Karpas-422 (cell line): Measurements from ENCODE around the gene CKS2. TPM values are rescaled to one million over a fixed set of nuclear protein-coding genes. Genes with fewer than 3 reads are reported as not detected.
"Not testable (repeated sequence)": the region's sequence is repeated elsewhere in the genome, so short reads cannot be mapped to it uniquely, and the experiment has no call there.

ENCODE experiments used
- DNase-seq: peaks from one replicate; pipeline ENCODE4 v3.0.0-alpha.2; 2015
- H2AFZ ChIP-seq: fragments of 200-600 bp; sonication (generic); 2 replicates; pipeline ENCODE4 v1.6.1; 2014; ENCODE audit warnings: antibody characterized with exemption, low read length, mixed read lengths
- H3K27ac ChIP-seq: fragments of 200-600 bp; sonication (generic); 2 replicates; pipeline ENCODE4 v1.5.1; 2014; ENCODE audit warnings: mild to moderate bottlenecking, low read length, moderate library complexity
- H3K27me3 ChIP-seq: fragments of 200-600 bp; sonication (generic); 2 replicates; pipeline ENCODE4 v1.6.1; 2014; ENCODE audit warnings: low read length, mixed read lengths
- H3K36me3 ChIP-seq: fragments of 200-600 bp; sonication (generic); 2 replicates; pipeline ENCODE4 v1.6.1; 2014; ENCODE audit warnings: low read length, mixed read lengths; ENCODE audit not compliant: insufficient read depth
- H3K4me1 ChIP-seq: fragments of 200-600 bp; sonication (generic); 2 replicates; pipeline ENCODE4 v1.6.1; 2014; ENCODE audit warnings: mild to moderate bottlenecking, low read length, mixed read lengths
- H3K4me2 ChIP-seq: fragments of 200-600 bp; sonication (generic); 2 replicates; pipeline ENCODE4 v1.6.1; 2014; ENCODE audit warnings: low read length, low read depth, mild to moderate bottlenecking; ENCODE audit not compliant: poor library complexity, severe bottlenecking
- H3K4me3 ChIP-seq: fragments of 200-600 bp; sonication (generic); 2 replicates; pipeline ENCODE4 v1.5.1; 2014; ENCODE audit warnings: mild to moderate bottlenecking, antibody characterized with exemption, low read length, mixed read lengths
- H3K79me2 ChIP-seq: fragments of 200-600 bp; sonication (generic); 2 replicates; pipeline ENCODE4 v1.6.1; 2014; ENCODE audit warnings: mild to moderate bottlenecking, low read length, mixed read lengths
- H3K9ac ChIP-seq: fragments of 200-600 bp; sonication (generic); 2 replicates; pipeline ENCODE4 v1.6.0; 2014; ENCODE audit warnings: low read length
- H3K9me2 ChIP-seq: fragments of 200-600 bp; sonication (generic), shearing (Covaris generic); replicated peaks from 2 replicates; pipeline ENCODE4 v1.6.0; 2014; ENCODE audit warnings: mild to moderate bottlenecking, low read length, moderate library complexity; ENCODE audit not compliant: insufficient read depth
- H3K9me3 ChIP-seq: fragments of 300-700, 200-600 bp; sonication (generic); 2 replicates; pipeline ENCODE4 v1.6.1; 2014; ENCODE audit warnings: low read length, mixed read lengths
- H4K20me1 ChIP-seq: fragments of 200-600 bp; sonication (generic); 2 replicates; pipeline ENCODE4 v1.6.1; 2014; ENCODE audit warnings: mild to moderate bottlenecking, antibody characterized with exemption, low read length, low read depth; ENCODE audit not compliant: insufficient read depth
- total RNA-seq: library from RNA; depleted of rRNA; stranded (reverse); fragments of >200 nt; shearing (Covaris generic); gene quantifications from 2 replicates; pipeline ENCODE4 v1.2.3, GENCODE V29; 2014; ENCODE audit warnings: low replicate concordance

Gene CKS2
- total RNA-seq, 1 experiment from 2014 or later: 319 TPM

DNA sequence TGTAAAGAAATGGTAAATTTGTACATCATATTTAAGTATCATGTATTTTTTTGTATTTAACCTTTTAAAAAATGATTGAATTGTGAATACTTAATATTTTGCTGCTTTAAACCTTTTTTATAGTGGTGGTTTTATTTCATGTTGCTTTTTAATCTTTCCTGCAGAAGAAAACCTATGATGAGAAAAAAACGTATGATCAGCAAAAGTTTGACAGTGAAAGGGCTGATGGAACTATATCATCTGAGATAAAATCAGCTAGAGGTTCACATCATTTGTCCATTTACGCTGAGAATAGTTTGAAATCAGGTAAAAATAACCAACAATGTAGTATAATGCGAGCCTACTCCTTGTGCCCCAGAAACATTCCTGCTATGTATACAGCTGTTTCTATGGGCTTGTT, 14.7 kb downstream of the CKS2 start:
- no peak overlapping the region for H3K4me3 ChIP-seq
- H3K9me2 ChIP-seq: no peaks in the 10 kb centered on the region
- peaks cover 1% of the 10 kb centered on the region; the same call in 1 of the 2 replicates for H3K4me1 ChIP-seq
- H4K20me1 ChIP-seq: no peaks in the 10 kb centered on the region
- H3K36me3 ChIP-seq: peaks cover 21% of the 10 kb centered on the region
- no peaks in the 10 kb centered on the region for H3K27me3 ChIP-seq
- no peak overlapping the region for H3K27ac ChIP-seq
- no peak overlapping the region for H2AFZ ChIP-seq
- H3K9ac ChIP-seq: no peak overlapping the region
- peaks cover 46% of the 10 kb centered on the region for H3K79me2 ChIP-seq
- no peak for DNase-seq
- H3K9me3 ChIP-seq: no peaks in the 10 kb centered on the region
- H3K4me2 ChIP-seq: no peak overlapping the region

DNA sequence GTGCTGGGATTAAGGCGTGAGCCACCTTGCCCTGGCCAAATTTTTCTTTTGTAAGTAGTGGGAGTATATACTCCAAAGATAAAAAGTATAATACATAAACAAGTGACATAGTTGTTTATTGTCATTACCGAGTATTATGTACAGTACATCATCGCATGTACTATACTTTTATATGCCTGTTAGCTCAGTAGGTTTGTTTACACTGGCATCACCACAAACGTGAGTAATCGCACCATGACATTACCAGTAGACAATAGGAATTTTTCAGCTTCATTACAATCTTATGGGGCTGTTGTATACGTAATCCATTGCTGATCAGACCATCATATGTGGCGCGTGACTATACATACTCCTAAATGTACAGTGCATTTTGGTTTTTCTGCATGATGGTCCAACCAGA, 17.1 kb downstream of the CKS2 start:
- Histone ChIP-seq H3K9me2 (no peaks in the 10 kb centered on the region), H3K4me3 (no peak overlapping the region), H2AFZ (no peak overlapping the region), H3K4me1 (no peaks in the 10 kb centered on the region), H3K27ac (no peak overlapping the region), H3K36me3 (peaks cover 25% of the 10 kb centered on the region), H3K9ac (no peak overlapping the region), H4K20me1 (no peaks in the 10 kb centered on the region), H3K27me3 (no peaks in the 10 kb centered on the region), H3K4me2 (no peak overlapping the region), H3K9me3 (no peaks in the 10 kb centered on the region), H3K79me2 (peaks cover 26% of the 10 kb centered on the region)
- no peak for DNase-seq

DNA sequence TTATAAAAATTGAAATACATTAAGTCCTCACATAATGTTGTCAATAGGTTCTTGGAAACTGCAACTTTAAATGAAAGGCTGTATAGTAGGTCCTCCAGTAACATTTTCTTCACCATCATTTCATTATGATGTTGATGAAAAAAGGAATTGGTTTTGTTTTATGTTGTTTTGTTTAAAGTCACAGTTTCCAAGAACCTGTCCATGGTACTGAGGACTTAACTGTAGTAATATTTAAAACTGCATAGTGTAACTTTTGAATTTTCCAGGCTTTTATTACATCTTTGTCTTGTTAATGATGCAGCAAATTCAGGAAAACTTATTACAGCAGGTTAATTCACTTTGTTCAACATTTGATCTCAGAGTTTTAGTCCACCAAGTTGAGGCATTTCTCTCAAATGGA, 18.9 kb downstream of the CKS2 start:
- no peak for DNase-seq
- no peaks in the 10 kb centered on the region for H3K9me3 ChIP-seq
- H3K36me3 ChIP-seq: peaks cover 41% of the 10 kb centered on the region
- H3K79me2 ChIP-seq: peaks cover 8% of the 10 kb centered on the region
- H4K20me1 ChIP-seq: no peaks in the 10 kb centered on the region
- H3K27ac ChIP-seq: no peak overlapping the region
- H3K4me1 ChIP-seq: no peaks in the 10 kb centered on the region
- H3K9ac ChIP-seq: no peak overlapping the region
- H3K4me3 ChIP-seq: no peak overlapping the region
- no peak overlapping the region for H3K4me2 ChIP-seq
- H3K9me2 ChIP-seq: no peaks in the 10 kb centered on the region
- H2AFZ ChIP-seq: no peak overlapping the region
- no peaks in the 10 kb centered on the region for H3K27me3 ChIP-seq

DNA sequence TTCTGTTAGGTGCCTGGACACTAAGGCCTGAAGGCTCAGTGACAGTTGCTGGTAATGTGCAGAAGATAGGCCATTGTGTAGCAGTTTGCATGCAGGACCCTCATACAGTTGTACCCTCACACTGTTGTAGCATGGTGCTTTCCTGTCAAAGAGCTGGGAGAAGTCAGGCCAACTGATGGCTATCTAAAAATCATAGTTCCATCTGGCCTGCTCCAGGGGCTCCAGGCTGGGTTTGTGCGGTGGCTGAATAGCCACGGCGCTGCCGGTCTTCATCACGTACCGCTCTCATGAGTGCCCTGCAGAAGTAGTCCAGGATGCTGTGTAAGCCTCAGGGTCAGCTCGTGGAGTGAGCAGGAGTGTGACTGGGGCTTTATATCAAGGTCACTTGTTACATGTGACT, 19.5 kb downstream of the CKS2 start:
- H4K20me1 ChIP-seq: no peaks in the 10 kb centered on the region
- H3K36me3 ChIP-seq: peaks cover 41% of the 10 kb centered on the region
- H3K4me2 ChIP-seq: no peak overlapping the region

DNA sequence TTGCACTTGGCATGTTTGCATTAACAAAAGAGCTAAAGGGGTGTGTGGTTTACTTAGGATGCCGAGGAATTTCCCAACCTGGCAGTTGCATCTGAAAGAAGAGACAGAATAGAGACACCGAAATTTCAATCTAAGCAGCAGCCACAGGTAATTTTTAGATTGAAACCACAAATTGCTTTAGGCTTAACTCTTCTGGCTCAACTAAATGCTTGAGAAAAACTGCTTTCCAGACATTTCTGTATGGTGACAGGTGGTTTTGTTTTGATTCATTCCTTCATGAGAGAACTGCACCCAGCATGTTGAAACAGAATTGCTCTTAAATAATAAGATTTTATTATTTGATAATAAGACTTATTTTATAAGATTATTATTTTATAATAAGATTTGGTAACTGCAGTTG, 28.8 kb downstream of the CKS2 start:
- Histone ChIP-seq H3K79me2 (0 out of 2 replicates have a peak, but pooled peaks cover 3% of the 10 kb centered on the region), H3K9me2 (no peaks in the 10 kb centered on the region), H3K9me3 (no peaks in the 10 kb centered on the region), H4K20me1 (no peaks in the 10 kb centered on the region), H3K36me3 (peaks cover 67% of the 10 kb centered on the region), H3K9ac (no peak overlapping the region), H3K27me3 (no peaks in the 10 kb centered on the region), H3K27ac (no peak overlapping the region), H3K4me3 (no peak overlapping the region), H3K4me2 (no peak overlapping the region), H3K4me1 (no peaks in the 10 kb centered on the region), H2AFZ (no peak overlapping the region)
- no peak for DNase-seq

More for the DNA sequence above, 19.5 kb downstream of the CKS2 start:
- Histone ChIP-seq H3K9me2 (no peaks in the 10 kb centered on the region), H3K9ac (no peak overlapping the region), H3K27ac (no peak overlapping the region), H3K4me3 (no peak overlapping the region), H3K4me1 (no peaks in the 10 kb centered on the region), H3K79me2 (0 out of 2 replicates have a peak, but pooled peaks cover 7% of the 10 kb centered on the region), H3K27me3 (no peaks in the 10 kb centered on the region), H2AFZ (no peak overlapping the region), H3K9me3 (no peaks in the 10 kb centered on the region)
- no peak for DNase-seq

DNA sequence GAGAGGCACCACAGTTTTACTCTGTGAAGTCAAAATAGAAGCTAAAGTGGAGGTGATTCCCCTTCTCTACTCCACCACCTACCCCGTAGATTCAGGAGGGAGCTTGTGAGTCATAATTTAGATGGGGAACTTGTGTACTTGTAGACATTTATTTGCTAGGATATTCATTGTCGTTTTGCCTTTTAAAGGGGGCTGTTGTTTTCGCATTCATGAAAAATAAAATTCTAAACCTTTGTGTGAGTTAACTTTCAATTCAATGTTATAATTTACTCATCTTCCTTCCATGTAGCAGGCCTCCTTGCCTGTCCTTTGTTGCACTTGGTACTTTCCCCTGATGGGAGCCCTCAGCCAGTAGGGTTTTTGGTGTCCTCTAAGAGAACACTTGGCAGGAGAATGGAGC, 29.3 kb downstream of the CKS2 start:
- Histone ChIP-seq H3K79me2 (0 out of 2 replicates have a peak, but pooled peaks cover 3% of the 10 kb centered on the region), H3K27ac (no peak overlapping the region), H2AFZ (no peak overlapping the region), H3K9me3 (no peaks in the 10 kb centered on the region), H3K36me3 (peaks cover 71% of the 10 kb centered on the region), H3K9ac (no peak overlapping the region), H3K9me2 (no peaks in the 10 kb centered on the region), H3K4me1 (no peaks in the 10 kb centered on the region), H3K4me3 (no peak overlapping the region), H4K20me1 (no peaks in the 10 kb centered on the region), H3K4me2 (no peak overlapping the region), H3K27me3 (no peaks in the 10 kb centered on the region)
- no peak for DNase-seq

DNA sequence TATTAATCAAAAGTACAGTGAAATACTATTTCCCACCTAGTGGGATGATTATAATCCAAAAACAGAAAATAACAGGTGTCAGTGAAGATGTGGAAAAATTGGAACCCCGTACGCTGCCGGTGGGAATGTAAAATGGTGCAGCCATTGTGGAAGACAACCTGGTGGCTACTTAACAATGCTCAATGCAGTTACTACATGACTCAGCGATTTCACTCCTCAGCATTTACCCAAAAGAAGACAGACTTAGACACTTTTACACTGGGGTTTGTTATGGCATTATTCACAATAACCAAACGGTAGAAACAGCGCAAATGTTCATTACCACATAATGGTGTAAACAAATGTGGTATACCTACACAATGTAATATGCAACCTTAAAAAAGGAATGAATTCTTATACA, 31.2 kb downstream of the CKS2 start:
- DNase-seq: no peak
- Histone ChIP-seq H3K27me3 (no peaks in the 10 kb centered on the region), H2AFZ (no peak overlapping the region), H3K79me2 (0 out of 2 replicates have a peak, but pooled peaks cover 3% of the 10 kb centered on the region), H3K4me1 (no peaks in the 10 kb centered on the region), H3K4me2 (no peak overlapping the region), H3K9ac (no peak overlapping the region), H3K4me3 (no peak overlapping the region), H3K36me3 (peaks cover 77% of the 10 kb centered on the region), H3K9me3 (no peaks in the 10 kb centered on the region), H3K27ac (no peak overlapping the region), H4K20me1 (no peaks in the 10 kb centered on the region), H3K9me2 (no peaks in the 10 kb centered on the region)

DNA sequence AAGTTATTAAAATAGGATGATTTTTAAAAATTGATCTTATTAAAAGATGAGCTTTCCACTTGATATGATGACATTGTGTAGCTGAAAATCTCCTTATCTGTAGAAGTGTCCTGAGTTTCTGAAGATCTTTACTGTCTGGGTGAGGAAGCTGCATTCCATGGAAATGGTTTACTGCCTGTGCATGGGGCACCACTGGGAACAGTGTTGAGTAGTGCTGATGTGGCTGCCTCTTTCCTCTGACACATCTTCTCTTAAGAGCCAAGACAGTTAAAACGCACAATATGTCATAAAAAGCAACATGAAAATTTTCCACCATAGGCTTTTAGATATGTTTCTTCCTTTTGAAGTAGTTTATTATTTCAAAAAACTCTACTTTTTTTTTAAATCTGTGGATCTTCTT, 32.0 kb downstream of the CKS2 start:
- H3K9me2 ChIP-seq: no peaks in the 10 kb centered on the region
- H3K9ac ChIP-seq: no peak overlapping the region
- H3K27ac ChIP-seq: no peak overlapping the region
- H3K9me3 ChIP-seq: no peaks in the 10 kb centered on the region
- H3K79me2 ChIP-seq: 0 out of 2 replicates have a peak, but pooled peaks cover 3% of the 10 kb centered on the region
- no peak for DNase-seq
- no peaks in the 10 kb centered on the region for H4K20me1 ChIP-seq
- no peaks in the 10 kb centered on the region for H3K27me3 ChIP-seq
- peaks cover 77% of the 10 kb centered on the region for H3K36me3 ChIP-seq
- no peak overlapping the region for H3K4me2 ChIP-seq
- no peak overlapping the region for H3K4me3 ChIP-seq
- H2AFZ ChIP-seq: no peak overlapping the region
- no peaks in the 10 kb centered on the region for H3K4me1 ChIP-seq

DNA sequence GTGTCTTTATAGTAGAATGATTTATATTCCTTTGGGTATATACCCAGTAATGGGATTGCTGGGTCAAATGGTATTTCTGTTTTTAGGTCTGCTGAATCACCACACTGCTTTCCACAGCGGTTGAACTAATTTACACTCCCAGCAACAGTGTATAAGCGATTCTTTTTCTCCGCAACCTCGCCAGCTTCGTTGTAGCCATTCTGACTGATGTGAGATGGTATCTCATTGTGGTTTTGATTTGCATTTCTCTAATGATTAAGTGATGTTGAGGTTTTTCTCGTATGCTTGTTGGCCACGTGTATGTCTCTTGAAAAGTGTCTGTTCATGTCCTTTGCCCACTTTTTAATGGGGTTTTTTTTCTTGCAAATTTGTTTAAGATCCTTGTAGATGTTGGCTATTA, 32.8 kb downstream of the CKS2 start:
- not testable (repeated sequence) for H3K4me3 ChIP-seq, DNase-seq, H3K4me2 ChIP-seq, H4K20me1 ChIP-seq, H3K9me2 ChIP-seq, H2AFZ ChIP-seq, H3K27me3 ChIP-seq, H3K9me3 ChIP-seq, H3K9ac ChIP-seq, H3K27ac ChIP-seq, H3K4me1 ChIP-seq, H3K79me2 ChIP-seq
- H3K36me3 ChIP-seq: peaks cover 68% of the 10 kb centered on the region
